DND-41 (cell line): ENCODE results near the gene TNS3.

ENCODE experiments used
- EZH2 ChIP-seq: IDR thresholded peaks from 3 replicates; pipeline ENCODE4 v1.6.1; 2012; ENCODE audit warnings: borderline replicate concordance, low read depth, mild to moderate bottlenecking, moderate library complexity, low read length, inconsistent platforms; ENCODE audit not compliant: severe bottlenecking
- TF ChIP-seq, protein P1 (sequence below): IDR thresholded peaks from 2 replicates; pipeline ENCODE4 v1.5.1; 2012; ENCODE audit warnings: borderline replicate concordance, low read length, moderate library complexity, mild to moderate bottlenecking; ENCODE audit not compliant: poor library complexity, severe bottlenecking; ENCODE audit errors: extremely low read depth

DNA sequence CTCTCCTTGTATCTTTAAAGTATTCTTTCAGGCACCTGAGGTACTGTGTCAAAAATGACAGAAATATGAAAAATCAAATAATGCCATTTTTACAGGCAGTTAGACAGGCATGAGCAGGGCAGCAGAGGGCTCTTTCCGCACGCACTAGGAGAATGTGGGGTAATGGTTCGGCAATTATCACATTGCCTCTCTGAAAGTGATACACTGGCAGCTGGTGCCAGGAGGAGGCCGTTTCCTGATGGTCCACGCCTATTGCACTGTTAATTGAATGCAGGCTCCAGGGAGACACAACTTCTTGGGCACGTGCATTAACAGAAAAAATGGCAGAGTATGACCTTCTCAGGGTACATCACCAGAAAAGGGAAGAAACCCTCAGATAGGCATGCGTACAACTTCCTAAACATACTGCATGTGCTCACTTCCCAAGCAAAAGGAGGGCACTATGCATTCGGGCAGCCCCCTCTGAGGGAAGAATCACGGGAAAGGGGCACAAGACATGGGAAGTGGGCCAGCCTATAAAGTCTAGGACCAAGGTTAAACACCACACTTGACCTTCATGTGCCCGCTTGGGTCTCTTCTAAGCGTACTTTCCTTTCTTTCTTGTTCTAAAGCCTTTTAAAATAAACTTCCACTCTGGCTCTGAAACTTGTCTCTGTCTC lies 161.7 kb downstream of the TNS3 start:
- TF ChIP-seq, protein P1, sequence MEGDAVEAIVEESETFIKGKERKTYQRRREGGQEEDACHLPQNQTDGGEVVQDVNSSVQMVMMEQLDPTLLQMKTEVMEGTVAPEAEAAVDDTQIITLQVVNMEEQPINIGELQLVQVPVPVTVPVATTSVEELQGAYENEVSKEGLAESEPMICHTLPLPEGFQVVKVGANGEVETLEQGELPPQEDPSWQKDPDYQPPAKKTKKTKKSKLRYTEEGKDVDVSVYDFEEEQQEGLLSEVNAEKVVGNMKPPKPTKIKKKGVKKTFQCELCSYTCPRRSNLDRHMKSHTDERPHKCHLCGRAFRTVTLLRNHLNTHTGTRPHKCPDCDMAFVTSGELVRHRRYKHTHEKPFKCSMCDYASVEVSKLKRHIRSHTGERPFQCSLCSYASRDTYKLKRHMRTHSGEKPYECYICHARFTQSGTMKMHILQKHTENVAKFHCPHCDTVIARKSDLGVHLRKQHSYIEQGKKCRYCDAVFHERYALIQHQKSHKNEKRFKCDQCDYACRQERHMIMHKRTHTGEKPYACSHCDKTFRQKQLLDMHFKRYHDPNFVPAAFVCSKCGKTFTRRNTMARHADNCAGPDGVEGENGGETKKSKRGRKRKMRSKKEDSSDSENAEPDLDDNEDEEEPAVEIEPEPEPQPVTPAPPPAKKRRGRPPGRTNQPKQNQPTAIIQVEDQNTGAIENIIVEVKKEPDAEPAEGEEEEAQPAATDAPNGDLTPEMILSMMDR: no peak
- TF ChIP-seq EZH2: no peak
